Upper lobe of left lung (tissue), 6 donors: ENCODE data around the gene UBTD2. TPM values are rescaled to one million over a fixed set of nuclear protein-coding genes. Genes with fewer than 3 reads are reported as not detected.
"Not testable (repeated sequence)": the region's sequence is repeated elsewhere in the genome, so short reads cannot be mapped to it uniquely, and the experiment has no call there.

ENCODE experiments used
- ATAC-seq, 2 donors: fragments of 200-7000 bp; cut with Tn5 transposase; one replicate each; pipeline ENCODE4 v1.9.1; 2022; ENCODE audit warnings: mild to moderate bottlenecking in 2 of 2, moderate library complexity in 2 of 2; ENCODE audit not compliant: low FRiP score in 2 of 2
- DNase-seq, 2 donors: peaks; one replicate each; pipeline ENCODE4 v3.0.0-alpha.2; 2019 to 2020
- H3K27ac ChIP-seq, 4 donors: fragments of 200-600 bp; sonication (generic); one replicate each; pipeline ENCODE4 v1.5.1; 2016 to 2019
- H3K27me3 ChIP-seq, 4 donors: fragments of 200-600 bp; sonication (generic); one replicate each; pipeline ENCODE4 v1.5.1; 2017 to 2019
- H3K36me3 ChIP-seq, 4 donors: fragments of 200-600 bp; sonication (generic); one replicate each; pipeline ENCODE4 v1.5.1; 2016 to 2019
- H3K4me1 ChIP-seq, 4 donors: fragments of 200-600 bp; sonication (generic); one replicate each; pipeline ENCODE4 v1.5.1; 2018 to 2019
- H3K4me3 ChIP-seq, 4 donors: fragments of 200-600 bp; sonication (generic); one replicate each; pipeline ENCODE4 v1.5.1; 2017 to 2019; ENCODE audit warnings: mild to moderate bottlenecking in 2 of 4, moderate library complexity in 1 of 4
- H3K9me3 ChIP-seq, 4 donors: fragments of 200-600 bp; sonication (generic); one replicate each; pipeline ENCODE4 v1.5.1; 2018 to 2019
- CTCF ChIP-seq, 6 experiments: fragments of 450-650 bp in 4 of 6; fragments of 200-600 bp in 2 of 6; sonication (generic) in 2 of 6; IDR thresholded peaks; one replicate each; pipeline ENCODE4 v1.5.1; 2016 to 2019; ENCODE audit warnings: antibody characterized with exemption in 6 of 6
- EP300 ChIP-seq, 4 donors: sonication (generic); formaldehyde crosslinking; IDR thresholded peaks; one replicate each; pipeline ENCODE4 v1.5.1; 2017; ENCODE audit warnings: antibody characterized with exemption in 4 of 4, control low read depth in 2 of 4
- POLR2A ChIP-seq, 4 donors: fragments of 450-650 bp; IDR thresholded peaks; one replicate each; pipeline ENCODE4 v1.5.1; 2016 to 2017; ENCODE audit warnings: antibody characterized with exemption in 4 of 4, mild to moderate bottlenecking in 2 of 4
- POLR2AphosphoS5 ChIP-seq, 2 donors: sonication (generic); formaldehyde crosslinking; IDR thresholded peaks; one replicate each; pipeline ENCODE4 v1.5.1; 2017; ENCODE audit warnings: antibody characterized with exemption in 2 of 2
- WGBS, 2 donors: methylation state at CpG; one replicate each; pipeline ENCODE4 v1.1.5; 2017 to 2018; 5-methylcytosine and 5-hydroxymethylcytosine counted together
- total RNA-seq, 6 donors: library from RNA; depleted of rRNA in 4 of 6; stranded (reverse); fragments of >200 nt in 4 of 6; gene quantifications; one replicate each; pipeline versions ENCODE4 v1.1.0 to v1.2.1, GENCODE V29; 2016 to 2021
- donor health status: DM: no; HTN: no; CAD: no; lungs with moderate emphysema.
- donor health status: DM: no; HTN: yes; CAD: no; lungs with severe emphysema.

UBTD2 gene
- total RNA-seq, 6 donors from 2014 or later: 9.4 to 22.3 (median 15.8) TPM

GRCh38 chr5:172293054-172293744 lies 9.6 kb upstream of the UBTD2 start:
- ATAC-seq (peak; percentile 94 to 97), DNase-seq (peak in 1 of 2 donors; percentile 87)
- Histone ChIP-seq H3K27me3 (no peaks in the 10 kb centered on the region), H3K4me1 (peaks cover 4 to 6% (median 5%) of the 10 kb centered on the region in 4 donors), H3K27ac (no peak overlapping the region), H3K4me3 (no peak overlapping the region), H3K36me3 (no peaks in the 10 kb centered on the region), H3K9me3 (no peaks in the 10 kb centered on the region)
- 35 to 42% methylated on average over 5 of the region's 5 CpGs for WGBS, 2 donors
- TF ChIP-seq CTCF (IDR thresholded peaks at IDR 0.05) (peak; percentile 46 to 78 (median 73)), POLR2AphosphoS5 (IDR thresholded peaks at IDR 0.05) (no peak)

DNA sequence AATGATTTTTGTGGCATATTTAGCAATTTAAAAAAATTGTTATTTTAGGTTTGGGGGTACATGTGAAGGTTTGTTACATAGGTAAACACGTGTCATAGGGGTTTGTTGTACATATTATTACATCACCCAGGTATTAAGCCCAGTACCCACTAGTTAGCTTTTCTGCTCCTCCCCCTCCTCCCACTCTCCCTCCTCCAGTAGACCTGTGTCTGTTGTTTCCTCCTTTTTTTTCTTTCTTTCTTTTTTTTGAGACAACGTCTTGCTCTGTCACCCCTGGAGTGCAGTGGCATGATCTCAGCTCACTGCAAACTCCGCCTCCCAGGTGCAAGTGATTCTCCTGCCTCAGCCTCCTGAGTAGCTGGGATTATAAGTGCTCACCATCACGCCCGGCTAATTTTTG lies 8.3 kb upstream of the UBTD2 start:
- H3K4me1 ChIP-seq, DNase-seq, H3K36me3 ChIP-seq, H3K27me3 ChIP-seq, H3K4me3 ChIP-seq, H3K9me3 ChIP-seq, ATAC-seq, H3K27ac ChIP-seq: not testable (repeated sequence)
- WGBS, 2 donors: 85% methylated on average over 5 of the region's 5 CpGs

DNA sequence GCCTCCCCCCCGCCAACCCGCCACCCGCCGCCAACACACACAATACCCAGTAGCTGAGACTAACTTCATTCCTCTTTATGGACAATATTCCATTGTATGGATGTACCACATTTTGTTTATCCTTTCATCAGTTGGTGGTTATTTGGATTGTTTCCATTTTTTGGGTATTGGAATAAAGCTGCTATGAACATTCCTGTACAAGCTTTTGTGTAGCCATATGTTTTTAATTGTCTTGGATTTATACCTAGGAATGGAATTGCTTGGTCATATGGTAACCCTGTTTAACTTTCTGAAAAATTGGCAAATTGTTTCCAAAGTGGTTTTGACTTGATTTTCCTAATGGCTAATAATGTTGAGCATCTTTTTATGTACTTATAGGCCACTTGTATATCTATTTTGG lies 4.9 kb upstream of the UBTD2 start:
- no peak for ATAC-seq
- DNase-seq: no peak
- TF ChIP-seq POLR2AphosphoS5 (IDR thresholded peaks at IDR 0.05) (no peak), POLR2A (IDR thresholded peaks at IDR 0.05) (no peak), EP300 (IDR thresholded peaks at IDR 0.05) (no peak), CTCF (IDR thresholded peaks at IDR 0.05) (no peak)

GRCh38 chr5:172287140-172287539 lies 3.6 kb upstream of the UBTD2 start:
- not testable (repeated sequence) for H3K27ac ChIP-seq, ATAC-seq, H3K9me3 ChIP-seq, DNase-seq, H3K36me3 ChIP-seq, H3K4me3 ChIP-seq, H3K27me3 ChIP-seq
- H3K4me1 ChIP-seq: peaks cover 5 to 12% (median 8%) of the 10 kb centered on the region in 4 donors
- 83 to 97% methylated on average over 3 of the region's 3 CpGs for WGBS, 2 donors

More for the DNA sequence above, 4.9 kb upstream of the UBTD2 start:
- Histone ChIP-seq H3K36me3 (no peaks in the 10 kb centered on the region), H3K9me3 (no peaks in the 10 kb centered on the region), H3K4me1 (peaks cover 4 to 15% (median 7%) of the 10 kb centered on the region in 4 donors), H3K27ac (no peak overlapping the region), H3K27me3 (no peaks in the 10 kb centered on the region), H3K4me3 (no peak overlapping the region)
- 88 to 97% methylated on average over 4 of the region's 4 CpGs for WGBS, 2 donors

DNA sequence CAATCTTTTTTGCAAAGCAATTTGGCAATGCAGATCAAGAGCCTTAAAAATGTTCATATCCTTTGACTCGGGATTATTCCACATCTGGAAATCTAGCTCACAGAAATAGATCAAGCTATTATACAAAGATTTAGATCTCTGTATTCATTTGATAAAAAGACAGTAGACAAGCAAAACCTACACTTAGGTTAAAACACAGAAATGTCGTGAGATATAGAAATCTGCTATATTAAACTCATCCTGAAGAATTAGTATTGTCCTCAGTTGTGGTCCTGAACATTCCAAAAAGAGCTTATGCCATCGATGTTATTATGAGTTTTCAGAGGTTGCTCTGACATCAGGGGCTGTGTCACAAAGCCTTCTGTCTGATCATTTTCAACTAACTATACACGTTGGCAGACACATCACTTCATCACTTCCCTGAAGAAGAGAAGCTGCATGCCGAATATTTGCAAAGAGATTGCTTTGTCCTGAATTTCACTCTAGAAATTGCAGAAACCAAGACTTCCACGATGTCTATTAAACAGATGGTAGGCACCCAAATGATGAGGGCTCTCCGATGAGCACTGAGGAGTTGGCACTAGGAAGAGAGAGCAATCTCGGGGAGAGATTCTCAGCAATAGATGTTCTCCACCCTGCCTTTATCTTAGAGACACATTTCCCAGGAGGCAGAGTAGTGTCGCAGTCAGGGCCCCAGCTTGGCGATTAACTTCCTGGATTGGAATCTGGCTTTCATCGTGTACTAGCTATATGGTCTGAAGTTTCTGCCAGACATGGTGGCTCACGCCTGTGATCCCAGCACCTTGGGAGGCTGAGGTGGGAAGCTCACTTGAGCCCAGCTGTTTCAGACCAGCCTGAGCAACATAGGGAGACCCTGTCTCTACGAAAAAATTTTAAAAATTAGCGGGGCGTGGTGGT lies 1.9 kb upstream of the UBTD2 start:
- no peaks in the 10 kb centered on the region for H3K36me3 ChIP-seq
- WGBS, 2 donors: 70 to 76% methylated on average over 13 to 15 of the region's 15 CpGs
- H3K27me3 ChIP-seq: no peaks in the 10 kb centered on the region
- H3K4me3 ChIP-seq: peak overlapping the region in 1 of 4 donors; percentile 98
- H3K9me3 ChIP-seq: no peaks in the 10 kb centered on the region
- no peak overlapping the region for H3K27ac ChIP-seq
- TF ChIP-seq CTCF (IDR thresholded peaks at IDR 0.05) (no peak), POLR2AphosphoS5 (IDR thresholded peaks at IDR 0.05) (no peak), EP300 (IDR thresholded peaks at IDR 0.05) (no peak), POLR2A (IDR thresholded peaks at IDR 0.05) (no peak)
- H3K4me1 ChIP-seq: peaks cover 12 to 29% (median 17%) of the 10 kb centered on the region in 4 donors
- ATAC-seq: no peak
- DNase-seq: no peak
